Measurements from ENCODE around the gene MAGEB17. TPM values are rescaled to one million over a fixed set of nuclear protein-coding genes. Genes with fewer than 3 reads are reported as not detected.

MAGEB17 gene
- total and polyA plus RNA-seq, 2 experiments from 2014 or later = 0.14 to 0.42 TPM

GRCh38 chrX:16204538-16204937 lies 37.3 kb downstream of the MAGEB17 start:
- no peak overlapping the region for H3K27ac Mint-ChIP-seq
- DNase-seq (ENCODE audit: low spot score) (no peak), ATAC-seq (no peak)
- no peaks in the 10 kb centered on the region for H4K20me1 ChIP-seq (replicated peaks; ENCODE audit: insufficient read depth)
- H3K4me3 ChIP-seq = no peak overlapping the region
- H3K79me2 ChIP-seq (replicated peaks; ENCODE audit: insufficient read depth) = no peaks in the 10 kb centered on the region
- H3K4me1 Mint-ChIP-seq = peaks cover 11% of the 10 kb centered on the region; the same call in 2 of the 3 replicates
- peaks cover 4% of the 10 kb centered on the region; the same call in 1 of the 3 replicates for H3K36me3 Mint-ChIP-seq (ENCODE audit: low read depth)
- peaks cover 2% of the 10 kb centered on the region for H3K27me3 Mint-ChIP-seq (ENCODE audit: insufficient read depth, low read depth, poor library complexity)
- no peak overlapping the region for H3K27ac ChIP-seq (ENCODE audit: low read depth)
- H3K4me1 ChIP-seq (ENCODE audit: insufficient read depth) = peaks cover 13% of the 10 kb centered on the region; the same call in 1 of the 2 replicates
- H3K36me3 ChIP-seq (ENCODE audit: insufficient read depth) = no peaks in the 10 kb centered on the region
- no peak overlapping the region for H3K4me3 Mint-ChIP-seq
- no peak overlapping the region for H2AFZ ChIP-seq
- no peak overlapping the region for H3K4me2 ChIP-seq
- no peaks in the 10 kb centered on the region for H3K27me3 ChIP-seq (ENCODE audit: insufficient read depth)
- no peaks in the 10 kb centered on the region; the same call in 2 of the 3 replicates for H3K9me3 Mint-ChIP-seq
- TF ChIP-seq, protein P1, sequence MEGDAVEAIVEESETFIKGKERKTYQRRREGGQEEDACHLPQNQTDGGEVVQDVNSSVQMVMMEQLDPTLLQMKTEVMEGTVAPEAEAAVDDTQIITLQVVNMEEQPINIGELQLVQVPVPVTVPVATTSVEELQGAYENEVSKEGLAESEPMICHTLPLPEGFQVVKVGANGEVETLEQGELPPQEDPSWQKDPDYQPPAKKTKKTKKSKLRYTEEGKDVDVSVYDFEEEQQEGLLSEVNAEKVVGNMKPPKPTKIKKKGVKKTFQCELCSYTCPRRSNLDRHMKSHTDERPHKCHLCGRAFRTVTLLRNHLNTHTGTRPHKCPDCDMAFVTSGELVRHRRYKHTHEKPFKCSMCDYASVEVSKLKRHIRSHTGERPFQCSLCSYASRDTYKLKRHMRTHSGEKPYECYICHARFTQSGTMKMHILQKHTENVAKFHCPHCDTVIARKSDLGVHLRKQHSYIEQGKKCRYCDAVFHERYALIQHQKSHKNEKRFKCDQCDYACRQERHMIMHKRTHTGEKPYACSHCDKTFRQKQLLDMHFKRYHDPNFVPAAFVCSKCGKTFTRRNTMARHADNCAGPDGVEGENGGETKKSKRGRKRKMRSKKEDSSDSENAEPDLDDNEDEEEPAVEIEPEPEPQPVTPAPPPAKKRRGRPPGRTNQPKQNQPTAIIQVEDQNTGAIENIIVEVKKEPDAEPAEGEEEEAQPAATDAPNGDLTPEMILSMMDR (conservative IDR thresholded peaks at IDR 0.05; ENCODE audit: low read depth in 2 of 2) = no peak
- TF ChIP-seq STAT1 (IDR thresholded peaks at IDR 0.05; ENCODE audit: unreplicated experiment) (no peak), NANOG (IDR thresholded peaks at IDR 0.05; ENCODE audit: borderline replicate concordance) (no peak), CREB1 (CRISPR knock-in tag; IDR thresholded peaks at IDR 0.05; ENCODE audit: low read depth) (no peak), JUNB (IDR thresholded peaks at IDR 0.05; ENCODE audit: unreplicated experiment) (no peak), ETS1 (IDR thresholded peaks at IDR 0.05) (no peak), ZNF114 (CRISPR knock-in tag; IDR thresholded peaks at IDR 0.05) (no peak), EZH2phosphoT487 (IDR thresholded peaks at IDR 0.05; ENCODE audit: unreplicated experiment) (no peak), ZNF331 (CRISPR knock-in tag; IDR thresholded peaks at IDR 0.05; ENCODE audit: low read depth) (no peak), POLR2AphosphoS5 (IDR thresholded peaks at IDR 0.05; ENCODE audit: low read depth) (no peak), REST (IDR thresholded peaks at IDR 0.05; ENCODE audit: unreplicated experiment) (no peak), EZH2 (IDR thresholded peaks at IDR 0.05; ENCODE audit: low read depth, unreplicated experiment) (no peak)
- TF ChIP-seq, protein P2, sequence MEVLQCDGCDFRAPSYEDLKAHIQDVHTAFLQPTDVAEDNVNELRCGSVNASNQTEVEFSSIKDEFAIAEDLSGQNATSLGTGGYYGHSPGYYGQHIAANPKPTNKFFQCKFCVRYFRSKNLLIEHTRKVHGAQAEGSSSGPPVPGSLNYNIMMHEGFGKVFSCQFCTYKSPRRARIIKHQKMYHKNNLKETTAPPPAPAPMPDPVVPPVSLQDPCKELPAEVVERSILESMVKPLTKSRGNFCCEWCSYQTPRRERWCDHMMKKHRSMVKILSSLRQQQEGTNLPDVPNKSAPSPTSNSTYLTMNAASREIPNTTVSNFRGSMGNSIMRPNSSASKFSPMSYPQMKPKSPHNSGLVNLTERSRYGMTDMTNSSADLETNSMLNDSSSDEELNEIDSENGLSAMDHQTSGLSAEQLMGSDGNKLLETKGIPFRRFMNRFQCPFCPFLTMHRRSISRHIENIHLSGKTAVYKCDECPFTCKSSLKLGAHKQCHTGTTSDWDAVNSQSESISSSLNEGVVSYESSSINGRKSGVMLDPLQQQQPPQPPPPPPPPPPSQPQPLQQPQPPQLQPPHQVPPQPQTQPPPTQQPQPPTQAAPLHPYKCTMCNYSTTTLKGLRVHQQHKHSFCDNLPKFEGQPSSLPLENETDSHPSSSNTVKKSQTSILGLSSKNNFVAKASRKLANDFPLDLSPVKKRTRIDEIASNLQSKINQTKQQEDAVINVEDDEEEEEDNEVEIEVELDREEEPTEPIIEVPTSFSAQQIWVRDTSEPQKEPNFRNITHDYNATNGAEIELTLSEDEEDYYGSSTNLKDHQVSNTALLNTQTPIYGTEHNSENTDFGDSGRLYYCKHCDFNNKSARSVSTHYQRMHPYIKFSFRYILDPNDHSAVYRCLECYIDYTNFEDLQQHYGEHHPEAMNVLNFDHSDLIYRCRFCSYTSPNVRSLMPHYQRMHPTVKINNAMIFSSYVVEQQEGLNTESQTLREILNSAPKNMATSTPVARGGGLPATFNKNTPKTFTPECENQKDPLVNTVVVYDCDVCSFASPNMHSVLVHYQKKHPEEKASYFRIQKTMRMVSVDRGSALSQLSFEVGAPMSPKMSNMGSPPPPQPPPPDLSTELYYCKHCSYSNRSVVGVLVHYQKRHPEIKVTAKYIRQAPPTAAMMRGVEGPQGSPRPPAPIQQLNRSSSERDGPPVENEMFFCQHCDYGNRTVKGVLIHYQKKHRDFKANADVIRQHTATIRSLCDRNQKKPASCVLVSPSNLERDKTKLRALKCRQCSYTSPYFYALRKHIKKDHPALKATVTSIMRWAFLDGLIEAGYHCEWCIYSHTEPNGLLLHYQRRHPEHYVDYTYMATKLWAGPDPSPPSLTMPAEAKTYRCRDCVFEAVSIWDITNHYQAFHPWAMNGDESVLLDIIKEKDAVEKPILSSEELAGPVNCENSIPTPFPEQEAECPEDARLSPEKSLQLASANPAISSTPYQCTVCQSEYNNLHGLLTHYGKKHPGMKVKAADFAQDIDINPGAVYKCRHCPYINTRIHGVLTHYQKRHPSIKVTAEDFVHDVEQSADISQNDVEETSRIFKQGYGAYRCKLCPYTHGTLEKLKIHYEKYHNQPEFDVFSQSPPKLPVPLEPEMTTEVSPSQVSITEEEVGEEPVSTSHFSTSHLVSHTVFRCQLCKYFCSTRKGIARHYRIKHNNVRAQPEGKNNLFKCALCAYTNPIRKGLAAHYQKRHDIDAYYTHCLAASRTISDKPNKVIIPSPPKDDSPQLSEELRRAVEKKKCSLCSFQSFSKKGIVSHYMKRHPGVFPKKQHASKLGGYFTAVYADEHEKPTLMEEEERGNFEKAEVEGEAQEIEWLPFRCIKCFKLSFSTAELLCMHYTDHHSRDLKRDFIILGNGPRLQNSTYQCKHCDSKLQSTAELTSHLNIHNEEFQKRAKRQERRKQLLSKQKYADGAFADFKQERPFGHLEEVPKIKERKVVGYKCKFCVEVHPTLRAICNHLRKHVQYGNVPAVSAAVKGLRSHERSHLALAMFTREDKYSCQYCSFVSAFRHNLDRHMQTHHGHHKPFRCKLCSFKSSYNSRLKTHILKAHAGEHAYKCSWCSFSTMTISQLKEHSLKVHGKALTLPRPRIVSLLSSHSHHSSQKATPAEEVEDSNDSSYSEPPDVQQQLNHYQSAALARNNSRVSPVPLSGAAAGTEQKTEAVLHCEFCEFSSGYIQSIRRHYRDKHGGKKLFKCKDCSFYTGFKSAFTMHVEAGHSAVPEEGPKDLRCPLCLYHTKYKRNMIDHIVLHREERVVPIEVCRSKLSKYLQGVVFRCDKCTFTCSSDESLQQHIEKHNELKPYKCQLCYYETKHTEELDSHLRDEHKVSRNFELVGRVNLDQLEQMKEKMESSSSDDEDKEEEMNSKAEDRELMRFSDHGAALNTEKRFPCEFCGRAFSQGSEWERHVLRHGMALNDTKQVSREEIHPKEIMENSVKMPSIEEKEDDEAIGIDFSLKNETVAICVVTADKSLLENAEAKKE (CRISPR knock-in tag; IDR thresholded peaks at IDR 0.05) = no peak
- no peaks in the 10 kb centered on the region for H3F3A ChIP-seq (replicated peaks; ENCODE audit: low read depth)
- H3K9me2 ChIP-seq (ENCODE audit: insufficient read depth) = peaks cover 6% of the 10 kb centered on the region; the same call in 1 of the 2 replicates
